Stomach (tissue), 4 donors: ENCODE results near the gene NLRP6.

Experiments
- CTCF ChIP-seq, 7 experiments: fragments of 450-650 bp in 4 of 7; fragments of 200-600 bp in 3 of 7; sonication (generic) in 3 of 7; IDR thresholded peaks; one replicate each; pipeline ENCODE4 v1.5.1; 2016 to 2019; ENCODE audit warnings: antibody characterized with exemption in 7 of 7, control low read depth in 2 of 7, mild to moderate bottlenecking in 1 of 7
- POLR2A ChIP-seq, 4 donors: fragments of 450-650 bp; IDR thresholded peaks; one replicate each; pipeline ENCODE4 v1.6.1; 2016; ENCODE audit warnings: antibody characterized with exemption in 4 of 4, control low read depth in 2 of 4, mild to moderate bottlenecking in 1 of 4, moderate library complexity in 1 of 4
- POLR2AphosphoS5 ChIP-seq, 3 donors: sonication (generic); formaldehyde crosslinking; IDR thresholded peaks; one replicate each; pipeline ENCODE4 v1.6.1; 2016; ENCODE audit warnings: antibody characterized with exemption in 3 of 3

GRCh38 chr11:284105-285020, 6.2 kb downstream of the NLRP6 start:
- TF ChIP-seq CTCF (IDR thresholded peaks at IDR 0.05) (no peak), POLR2AphosphoS5 (IDR thresholded peaks at IDR 0.05) (no peak), POLR2A (IDR thresholded peaks at IDR 0.05) (no peak)
